Stomach (tissue), 9 donors: ENCODE measurements around the gene BAIAP2L1. TPM values are rescaled to one million over a fixed set of nuclear protein-coding genes. Genes with fewer than 3 reads are reported as not detected.

Source experiments
- DNase-seq, 2 donors: peaks; one replicate each; pipeline versions ENCODE4 v3.0.0 to v3.0.0-alpha.2; 2013 to 2019
- H3K27ac ChIP-seq, 5 donors: fragments of 200-600 bp in 4 of 5; sonication (generic) in 4 of 5; one replicate each; pipeline ENCODE4 v1.5.1; 2013 to 2019; ENCODE audit warnings: mild to moderate bottlenecking in 1 of 5, moderate library complexity in 1 of 5
- H3K27me3 ChIP-seq, 3 donors: fragments of 200-600 bp; sonication (generic); one replicate each; pipeline ENCODE4 v1.5.1; 2017 to 2019; ENCODE audit warnings: mixed run types in 1 of 3
- H3K36me3 ChIP-seq, 4 donors: fragments of 200-600 bp; sonication (generic); 1 replicate in 3 of 4; 2 replicates in 1 of 4; pipeline ENCODE4 v1.5.1; 2016 to 2019
- H3K4me1 ChIP-seq, 4 donors: fragments of 200-600 bp; sonication (generic); one replicate each; pipeline ENCODE4 v1.5.1; 2016 to 2019
- H3K4me3 ChIP-seq, 4 donors: fragments of 200-600 bp; sonication (generic) in 3 of 4; one replicate each; pipeline ENCODE4 v1.5.1; 2016 to 2019; ENCODE audit warnings: mild to moderate bottlenecking in 1 of 4
- H3K9me3 ChIP-seq, 4 donors: fragments of 200-600 bp; sonication (generic); one replicate each; pipeline ENCODE4 v1.5.1; 2016 to 2019
- CTCF ChIP-seq, 7 experiments: fragments of 450-650 bp in 4 of 7; fragments of 200-600 bp in 3 of 7; sonication (generic) in 3 of 7; IDR thresholded peaks; one replicate each; pipeline ENCODE4 v1.5.1; 2016 to 2019; ENCODE audit warnings: antibody characterized with exemption in 7 of 7, control low read depth in 2 of 7, mild to moderate bottlenecking in 1 of 7
- EP300 ChIP-seq: sonication (generic); formaldehyde crosslinking; IDR thresholded peaks from one replicate; pipeline ENCODE4 v1.6.1; 2017; ENCODE audit warnings: antibody characterized with exemption
- POLR2A ChIP-seq, 4 donors: fragments of 450-650 bp; IDR thresholded peaks; one replicate each; pipeline ENCODE4 v1.6.1; 2016; ENCODE audit warnings: antibody characterized with exemption in 4 of 4, control low read depth in 2 of 4, mild to moderate bottlenecking in 1 of 4, moderate library complexity in 1 of 4
- POLR2AphosphoS5 ChIP-seq, 3 donors: sonication (generic); formaldehyde crosslinking; IDR thresholded peaks; one replicate each; pipeline ENCODE4 v1.6.1; 2016; ENCODE audit warnings: antibody characterized with exemption in 3 of 3
- WGBS, 5 donors: extraction: QIAGEN DNeasy Blood & Tissue Kit in 3 of 5; methylation state at CpG; one replicate each; pipeline versions ENCODE4 v1.1.5 to v1.1.7; 2013 to 2018; 5-methylcytosine and 5-hydroxymethylcytosine counted together
- intact Hi-C: fragments of 100-400 bp; cut with DNase I; formaldehyde crosslinking; loops from one replicate; pipeline ENCODE4 v1.15.1; 2023; ENCODE audit warnings: low total_unique reads
- polyA plus RNA-seq, 3 donors: library from polyadenylated mRNA; stranded (reverse); fragments of 200-250 nt; gene quantifications; one replicate each; pipeline ENCODE4 v1.2.3, GENCODE V29; 2013
- total RNA-seq, 5 donors: library from RNA; depleted of rRNA; stranded (reverse); fragments of >200 nt; gene quantifications; one replicate each; pipeline versions ENCODE4 v1.1.0 to v1.2.3, GENCODE V29; 2014 to 2016
- donor health status: healthy with polysubstance abuse.
- donor health status: Bipolar disorder and iron deficiency.
- donor health status: healthy.

BAIAP2L1 gene
- total and polyA plus RNA-seq, 8 donors: 20.6 to 78.2 (median 50.0) TPM

DNA sequence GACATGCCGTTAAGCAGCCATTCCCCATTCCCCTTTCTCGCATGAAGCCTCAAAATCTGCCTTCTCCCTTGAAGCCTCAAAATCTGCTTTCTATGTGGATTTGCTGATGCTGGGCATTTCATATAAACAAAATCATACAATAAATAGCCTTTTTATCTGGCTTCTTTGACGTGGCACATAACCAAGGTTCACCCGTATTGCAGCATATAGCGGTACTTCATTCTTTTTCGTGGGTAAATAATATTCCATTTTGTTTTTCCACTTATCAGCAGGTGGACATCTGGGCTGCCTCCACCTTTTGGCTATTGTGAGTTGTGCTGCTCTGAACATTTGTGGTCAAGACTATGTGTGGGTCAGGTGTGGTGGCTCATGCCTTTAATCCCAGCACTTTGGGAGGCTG, 62.4 kb downstream of the BAIAP2L1 start:
- intact Hi-C loops: no loop called here
- Histone ChIP-seq H3K27me3 (no peaks in the 10 kb centered on the region), H3K9me3 (peaks cover 0 to 5% (median 0%) of the 10 kb centered on the region in 4 donors), H3K36me3 (peaks cover 0 to 8% (median 0%) of the 10 kb centered on the region in 4 donors), H3K27ac (no peak overlapping the region), H3K4me3 (no peak overlapping the region), H3K4me1 (peaks cover 0 to 5% (median 0%) of the 10 kb centered on the region in 4 donors)
- 95 to 98% (median 96%) methylated on average over 6 of the region's 6 CpGs for WGBS, 5 donors
- DNase-seq: no peak
- TF ChIP-seq EP300 (no peak), CTCF (IDR thresholded peaks at IDR 0.05) (no peak), POLR2A (IDR thresholded peaks at IDR 0.05) (no peak), POLR2AphosphoS5 (IDR thresholded peaks at IDR 0.05) (no peak)

DNA sequence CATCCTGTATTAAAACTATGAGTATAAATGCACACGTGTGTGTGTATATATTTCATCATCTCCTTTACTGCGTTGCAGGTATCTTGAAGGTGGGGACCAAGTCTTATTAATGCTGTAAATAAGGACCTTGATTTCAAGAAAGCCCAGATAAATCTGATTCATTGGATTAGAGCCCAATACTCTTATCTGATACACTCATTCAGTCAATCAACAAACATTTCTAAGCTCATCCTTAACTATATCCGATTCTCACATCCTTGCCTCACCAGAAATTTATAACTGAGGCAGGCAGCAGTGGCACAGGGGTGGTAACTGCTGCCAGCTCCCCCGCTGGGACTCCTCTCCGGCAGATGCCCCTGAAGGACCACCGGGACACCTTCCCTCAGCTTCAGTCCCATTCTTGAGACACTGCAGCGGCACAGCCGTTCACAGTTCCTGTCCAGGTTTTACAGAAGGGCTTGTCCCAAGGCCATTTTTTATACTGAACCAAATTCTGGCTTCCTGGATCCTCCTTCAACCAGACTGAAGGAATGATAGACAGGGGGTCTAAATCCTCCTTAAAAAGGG, 65.4 kb downstream of the BAIAP2L1 start:
- 89 to 94% (median 92%) methylated on average over 8 of the region's 8 CpGs for WGBS, 5 donors
- no peaks in the 10 kb centered on the region for H3K27me3 ChIP-seq
- no peak overlapping the region for H3K4me3 ChIP-seq

GRCh38 chr7:98334081-98334480, 66.8 kb downstream of the BAIAP2L1 start:
- Histone ChIP-seq H3K9me3 (peaks cover 0 to 2% (median 0%) of the 10 kb centered on the region in 4 donors), H3K4me1 (peaks cover 0 to 5% (median 0%) of the 10 kb centered on the region in 4 donors), H3K27ac (no peak overlapping the region), H3K27me3 (no peaks in the 10 kb centered on the region), H3K36me3 (peaks cover 0 to under 1% (median 0%) of the 10 kb centered on the region in 4 donors), H3K4me3 (no peak overlapping the region)
- WGBS, 5 donors: 44 to 66% (median 55%) methylated on average over 1 of the region's 1 CpG
- intact Hi-C loops: no loop called here
- DNase-seq: no peak
- no peak for TF ChIP-seq POLR2AphosphoS5 (IDR thresholded peaks at IDR 0.05)
- no peak for TF ChIP-seq POLR2A (IDR thresholded peaks at IDR 0.05)
- no peak for TF ChIP-seq CTCF (IDR thresholded peaks at IDR 0.05)
- no peak for TF ChIP-seq EP300

More for the DNA sequence above, 65.4 kb downstream of the BAIAP2L1 start:
- no peak overlapping the region for H3K27ac ChIP-seq
- no peaks in the 10 kb centered on the region for H3K4me1 ChIP-seq
- H3K36me3 ChIP-seq: peaks cover 0 to 8% (median 0%) of the 10 kb centered on the region in 4 donors
- TF ChIP-seq EP300 (no peak), CTCF (IDR thresholded peaks at IDR 0.05) (no peak), POLR2AphosphoS5 (IDR thresholded peaks at IDR 0.05) (no peak), POLR2A (IDR thresholded peaks at IDR 0.05) (no peak)
- H3K9me3 ChIP-seq: peaks cover 0 to 5% (median 0%) of the 10 kb centered on the region in 4 donors
- intact Hi-C loops: no loop called here
- DNase-seq: no peak

DNA sequence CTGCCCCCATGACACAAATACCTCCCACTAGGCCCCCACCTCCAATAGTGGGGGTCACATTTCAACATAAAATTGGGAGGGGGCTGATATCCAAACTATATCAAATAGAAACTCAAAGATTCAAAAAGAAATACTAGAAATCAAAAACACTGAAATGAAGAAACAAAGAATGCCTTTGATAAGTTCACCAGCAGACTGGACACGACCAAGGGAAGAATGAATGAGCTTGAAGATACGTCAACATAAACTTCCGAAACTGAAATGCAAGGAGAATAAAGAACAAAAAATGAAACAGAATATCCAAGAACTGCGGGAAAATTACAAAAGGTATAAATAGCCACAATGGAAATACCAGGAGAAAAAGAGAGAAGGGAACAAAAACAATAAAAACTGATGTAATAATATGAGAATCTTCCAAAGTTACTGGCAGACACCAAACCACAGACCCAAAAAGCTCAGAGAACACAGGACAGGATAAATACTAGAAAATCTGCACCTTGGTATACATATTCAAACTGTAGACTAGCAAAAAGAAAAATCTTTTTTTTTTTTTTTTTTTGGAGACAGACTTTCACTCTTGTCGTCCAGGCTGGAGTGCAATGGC, 69.9 kb downstream of the BAIAP2L1 start:
- no peak for DNase-seq
- intact Hi-C loops: no loop called here
- H3K36me3 ChIP-seq: no peaks in the 10 kb centered on the region
- H3K4me1 ChIP-seq: peaks cover 0 to 5% (median 0%) of the 10 kb centered on the region in 4 donors
- H3K27ac ChIP-seq: no peak overlapping the region
- H3K27me3 ChIP-seq: no peaks in the 10 kb centered on the region
- H3K4me3 ChIP-seq: no peak overlapping the region
- TF ChIP-seq CTCF (IDR thresholded peaks at IDR 0.05) (no peak), POLR2AphosphoS5 (IDR thresholded peaks at IDR 0.05) (no peak), POLR2A (IDR thresholded peaks at IDR 0.05) (no peak), EP300 (no peak)
- 93 to 96% (median 95%) methylated on average over 5 of the region's 5 CpGs for WGBS, 5 donors
- H3K9me3 ChIP-seq: no peaks in the 10 kb centered on the region
